Measurements from ENCODE around the gene COA7.
A peak's percentile ranks its signal among the peaks of the same experiment; 100 is the strongest.
"Not testable (repeated sequence)": the region's sequence is repeated elsewhere in the genome, so short reads cannot be mapped to it uniquely, and the experiment has no call there.

Gene COA7

GRCh38 chr1:52686261-52686751 lies 11.8 kb downstream of the COA7 start:
- not testable (repeated sequence) for H3K4me3 ChIP-seq (ENCODE audit: low read depth, low read length, poor library complexity, severe bottlenecking); H3K9me3 ChIP-seq (ENCODE audit: low read length); H3K9ac ChIP-seq (ENCODE audit: low read length); H3K27ac ChIP-seq (ENCODE audit: low read depth, low read length, poor library complexity, severe bottlenecking); H3K27me3 ChIP-seq (ENCODE audit: insufficient read depth, low read length); H3K9me2 ChIP-seq (ENCODE audit: low read depth, low read length); H3F3A ChIP-seq (ENCODE audit: insufficient read depth, low read length); H3K4me2 ChIP-seq (ENCODE audit: low read length); H3K4me1 ChIP-seq (ENCODE audit: insufficient read depth, low read length, severe bottlenecking); H3K79me2 ChIP-seq (ENCODE audit: insufficient read depth, low read length); H4K20me1 ChIP-seq (ENCODE audit: insufficient read depth, low read length); H2AFZ ChIP-seq (ENCODE audit: low read length)
- H3K36me3 ChIP-seq (ENCODE audit: insufficient read depth, low read length) = peaks cover 56% of the 10 kb centered on the region
- TF ChIP-seq CTCF (IDR thresholded peaks at IDR 0.05; ENCODE audit: low read length) = peak; percentile 73

GRCh38 chr1:52684545-52684944 lies 13.6 kb downstream of the COA7 start:
- Histone ChIP-seq H3K4me3 (ENCODE audit: low read depth, low read length, poor library complexity, severe bottlenecking) (no peak overlapping the region), H3K27ac (ENCODE audit: low read depth, low read length, poor library complexity, severe bottlenecking) (no peak overlapping the region), H3K36me3 (ENCODE audit: insufficient read depth, low read length) (peaks cover 46% of the 10 kb centered on the region), H3K4me1 (ENCODE audit: insufficient read depth, low read length, severe bottlenecking) (peaks cover 3% of the 10 kb centered on the region), H3K79me2 (ENCODE audit: insufficient read depth, low read length) (no peaks in the 10 kb centered on the region), H2AFZ (ENCODE audit: low read length) (no peak overlapping the region), H3F3A (ENCODE audit: insufficient read depth, low read length) (no peaks in the 10 kb centered on the region), H3K4me2 (ENCODE audit: low read length) (no peak overlapping the region), H3K9me3 (ENCODE audit: low read length) (no peaks in the 10 kb centered on the region), H3K9me2 (ENCODE audit: low read depth, low read length) (no peaks in the 10 kb centered on the region), H3K27me3 (ENCODE audit: insufficient read depth, low read length) (no peaks in the 10 kb centered on the region), H3K9ac (ENCODE audit: low read length) (no peak overlapping the region), H4K20me1 (ENCODE audit: insufficient read depth, low read length) (no peaks in the 10 kb centered on the region)
- no peak for TF ChIP-seq CTCF (IDR thresholded peaks at IDR 0.05; ENCODE audit: low read length)
- TF ChIP-seq EZH2 (IDR thresholded peaks at IDR 0.05; ENCODE audit: borderline replicate concordance, low read length) = no peak

GRCh38 chr1:52683367-52683940 lies 14.7 kb downstream of the COA7 start:
- Histone ChIP-seq H3K9ac (ENCODE audit: low read length) (no peak overlapping the region), H4K20me1 (ENCODE audit: insufficient read depth, low read length) (no peaks in the 10 kb centered on the region), H3K27ac (ENCODE audit: low read depth, low read length, poor library complexity, severe bottlenecking) (no peak overlapping the region), H3K4me2 (ENCODE audit: low read length) (no peak overlapping the region), H3K4me3 (ENCODE audit: low read depth, low read length, poor library complexity, severe bottlenecking) (no peak overlapping the region), H3K9me3 (ENCODE audit: low read length) (no peaks in the 10 kb centered on the region), H3K9me2 (ENCODE audit: low read depth, low read length) (no peaks in the 10 kb centered on the region), H2AFZ (ENCODE audit: low read length) (no peak overlapping the region), H3K79me2 (ENCODE audit: insufficient read depth, low read length) (no peaks in the 10 kb centered on the region), H3K27me3 (ENCODE audit: insufficient read depth, low read length) (no peaks in the 10 kb centered on the region), H3F3A (ENCODE audit: insufficient read depth, low read length) (no peaks in the 10 kb centered on the region), H3K36me3 (ENCODE audit: insufficient read depth, low read length) (peaks cover 43% of the 10 kb centered on the region), H3K4me1 (ENCODE audit: insufficient read depth, low read length, severe bottlenecking) (peaks cover 3% of the 10 kb centered on the region)
- TF ChIP-seq EZH2 (IDR thresholded peaks at IDR 0.05; ENCODE audit: borderline replicate concordance, low read length) (no peak), CTCF (IDR thresholded peaks at IDR 0.05; ENCODE audit: low read length) (no peak)
